ENCODE results near the gene SPACA4. TPM values are rescaled to one million over a fixed set of nuclear protein-coding genes. Genes with fewer than 3 reads are reported as not detected.
"Not testable (repeated sequence)": the region's sequence is repeated elsewhere in the genome, so short reads cannot be mapped to it uniquely, and the experiment has no call there.

The SPACA4 gene
- polyA plus RNA-seq, 3 donors, result not detected

DNA sequence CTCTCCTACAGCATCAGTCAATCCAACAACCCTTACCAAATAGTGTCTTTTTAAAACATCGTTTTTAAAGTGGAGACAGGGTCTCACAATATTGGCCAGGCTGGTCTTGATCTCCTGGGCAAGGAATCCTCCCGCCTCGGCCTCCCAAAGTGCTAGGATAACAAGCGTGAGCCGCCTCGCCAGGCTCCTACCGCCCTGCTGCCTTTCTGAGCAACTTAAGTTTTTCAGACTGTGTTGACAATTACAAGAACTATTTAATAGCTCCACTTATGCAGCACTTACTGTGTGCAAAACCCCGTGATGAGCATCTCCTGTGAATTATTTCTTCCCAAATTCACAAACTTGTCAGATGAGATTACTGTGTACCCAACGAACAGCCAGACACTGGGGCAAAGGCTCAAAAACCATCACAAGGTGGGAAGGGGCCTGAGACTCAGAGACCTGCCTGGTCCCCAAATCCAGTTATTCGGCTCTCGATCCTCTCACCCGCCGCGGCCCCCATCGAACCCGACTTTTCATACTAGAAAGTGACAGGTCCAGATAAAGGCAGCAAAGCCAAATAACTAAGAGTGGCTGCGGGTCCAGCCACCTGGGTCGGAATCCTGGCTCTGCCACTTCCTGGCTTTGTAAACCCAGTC is 11.9 kb downstream of the SPACA4 start:
- no peak for DNase-seq (ENCODE audit: low read depth in 3 of 3, low spot score in 2 of 3)

DNA sequence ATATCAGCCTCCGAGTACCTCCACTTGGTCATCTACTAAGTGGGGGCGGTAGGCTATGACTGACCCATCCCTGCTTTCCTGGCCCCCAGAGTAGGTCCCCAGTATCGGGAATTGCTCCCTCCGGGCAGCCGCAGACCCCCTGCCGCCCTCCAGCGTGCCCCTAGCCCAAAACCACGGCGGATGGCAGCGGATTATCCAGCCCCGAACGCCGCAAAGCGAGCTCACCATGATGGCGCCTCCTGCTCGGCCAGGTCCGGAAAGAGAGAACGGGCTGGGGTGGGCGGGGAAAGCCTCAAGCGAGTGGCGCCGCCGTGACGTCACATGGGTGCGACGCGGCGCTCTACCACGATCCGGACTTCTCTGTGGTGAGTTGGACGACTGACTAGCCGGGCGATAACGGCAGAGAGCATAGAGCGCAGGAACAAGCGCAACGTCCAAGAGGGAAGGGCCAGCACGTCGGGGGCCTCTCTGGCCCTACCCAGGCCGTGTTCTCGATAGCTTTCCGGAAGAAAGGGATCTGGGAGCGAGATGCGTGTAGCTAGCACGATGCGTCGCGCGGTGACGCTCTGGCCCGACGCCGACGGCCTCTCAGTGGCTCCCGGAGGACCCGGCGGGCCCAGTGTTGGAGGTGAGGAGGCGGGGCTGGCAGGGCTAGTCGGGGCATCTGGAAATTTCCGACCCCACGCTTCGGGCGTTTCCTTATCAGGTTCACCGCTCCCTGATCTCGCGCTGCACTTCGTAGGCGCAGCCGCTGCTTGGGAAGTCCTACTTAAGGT is 12.6 kb downstream of the SPACA4 start, which contains the start of the genes RPL18 and SPHK2:
Gene RPL18, minus strand, starts transcription at position 263 of the 776 bp plus-strand sequence. Its CDS starts 35 bp downstream, at position 228.
Gene SPHK2, plus strand, starts transcription at position 591 of the 776 bp plus-strand sequence. CDS start 1,009 bp downstream, outside the sequence.
- DNase-seq (ENCODE audit: low read depth in 3 of 3, low spot score in 2 of 3), result peak; percentile 94 to 98 (median 97)

DNA sequence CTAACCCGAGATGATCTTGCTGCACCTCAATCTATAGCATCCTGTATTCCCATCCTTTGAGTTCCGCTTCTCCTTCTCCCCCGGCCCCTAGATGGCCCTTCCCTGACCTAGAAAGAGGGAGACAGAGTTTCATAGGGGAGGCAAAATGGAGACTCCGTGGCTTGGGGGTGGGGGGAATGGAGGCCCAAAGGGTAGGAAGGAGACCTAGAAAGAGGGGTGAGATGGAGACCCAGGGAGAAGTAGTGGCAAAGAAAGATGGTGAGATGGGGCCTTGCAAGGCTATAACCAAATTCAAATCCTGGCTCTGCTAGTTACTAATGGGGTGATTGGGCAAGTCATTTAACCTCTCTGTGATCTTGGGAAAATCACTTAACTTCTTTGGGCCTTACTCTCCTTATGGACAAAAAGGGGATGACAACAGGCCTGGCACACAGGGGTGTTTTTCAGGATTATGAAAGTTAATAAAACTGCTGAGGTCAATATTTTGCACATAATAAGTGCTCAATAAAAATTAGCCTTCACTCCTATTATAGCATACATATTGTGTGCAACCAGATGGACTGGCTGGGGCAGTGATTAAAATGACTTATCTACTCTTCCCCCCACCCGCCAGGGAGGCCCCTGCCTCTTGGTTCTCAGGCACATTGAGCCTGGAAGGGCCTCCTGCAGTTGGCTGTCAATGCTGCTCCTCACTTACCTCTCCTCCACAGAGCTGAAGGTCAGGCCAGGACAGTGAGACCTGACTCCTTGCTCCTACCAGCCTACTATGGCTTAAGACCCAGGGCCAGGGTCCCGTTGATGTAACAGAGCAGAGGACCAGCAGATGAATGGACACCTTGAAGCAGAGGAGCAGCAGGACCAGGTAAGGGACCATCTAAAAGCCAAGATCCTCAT is 13.4 kb downstream of the SPACA4 start:
- no peak for DNase-seq (ENCODE audit: low read depth in 3 of 3, low spot score in 2 of 3)

DNA sequence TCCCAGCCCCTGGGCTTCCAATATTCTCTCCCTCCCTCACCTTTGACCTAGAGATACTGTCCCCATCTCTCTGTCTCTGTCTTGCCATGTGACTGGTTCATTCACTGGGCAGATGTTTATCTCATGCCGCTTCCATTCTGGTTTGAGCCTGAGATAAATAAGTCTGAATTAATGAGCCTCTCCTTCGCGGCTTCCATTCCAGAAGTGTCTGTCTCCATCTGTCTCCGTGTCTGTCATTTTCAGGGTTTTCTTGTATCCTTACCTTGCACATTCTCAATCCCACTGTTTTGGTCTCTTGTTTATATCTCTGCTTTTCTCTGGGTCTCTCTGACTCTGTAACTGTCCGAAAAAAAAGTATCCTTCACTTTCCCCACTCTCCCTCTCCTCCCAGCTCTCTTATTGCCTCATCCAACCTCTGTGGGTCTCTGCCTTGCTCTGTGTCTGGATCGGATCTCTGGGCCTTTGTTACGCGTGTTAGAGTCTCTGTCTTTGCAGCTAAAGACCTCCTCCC is 17.1 kb downstream of the SPACA4 start:
- DNase-seq (ENCODE audit: low read depth in 3 of 3, low spot score in 2 of 3), result no peak

- DNase-seq (ENCODE audit: low read depth in 3 of 3, low spot score in 2 of 3), result peak; percentile 86 to 95 (median 90)
These were observed 17.6 kb downstream of the SPACA4 start for GRCh38 chr19:48624067-48624594.

DNA sequence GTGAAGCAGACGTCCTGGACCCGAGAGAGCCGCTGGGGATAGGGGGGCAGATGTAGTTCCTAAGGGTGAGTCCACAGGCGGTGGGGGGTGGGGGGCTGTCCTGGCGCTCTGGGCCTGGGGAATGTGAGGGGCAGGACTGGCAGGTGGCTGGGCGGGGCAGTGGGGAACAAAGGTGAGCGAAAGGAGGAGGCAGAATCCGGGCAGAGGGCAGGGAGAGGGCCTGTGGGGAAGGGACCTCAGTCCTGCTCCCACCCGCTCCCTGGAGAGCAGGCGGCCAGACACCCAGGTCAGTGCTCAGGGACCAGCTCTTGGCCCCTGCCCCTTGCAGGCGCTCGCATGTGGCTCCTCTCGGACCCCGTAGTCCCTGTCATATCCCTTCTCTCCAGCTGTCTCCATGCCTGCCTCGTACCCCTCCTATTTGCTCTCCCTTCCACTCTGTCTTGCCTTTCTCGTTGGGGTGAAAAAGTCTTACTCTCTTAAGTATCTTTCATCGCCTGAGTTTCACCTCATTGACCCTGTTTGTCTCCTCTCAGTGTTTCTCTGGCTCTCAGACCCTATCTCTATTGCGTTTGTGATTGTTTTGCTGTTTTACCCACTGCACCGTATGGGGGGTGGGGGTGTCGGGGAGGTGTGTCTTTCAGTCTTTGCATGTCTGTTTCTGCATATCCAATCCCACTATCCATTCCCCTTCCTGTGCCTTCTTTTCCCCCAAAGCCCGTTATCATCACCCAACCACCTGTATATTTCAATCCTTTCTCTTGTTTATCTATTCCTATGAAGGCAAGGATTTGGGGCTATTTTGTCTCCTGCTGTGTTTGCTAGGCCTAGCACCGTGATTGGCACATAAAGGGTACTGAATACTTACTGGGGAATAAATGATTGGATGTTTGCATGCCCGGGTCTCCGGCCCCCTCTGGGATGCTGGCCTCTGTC is 18.5 kb downstream of the SPACA4 start:
- DNase-seq (ENCODE audit: low read depth in 3 of 3, low spot score in 2 of 3), result no peak

DNA sequence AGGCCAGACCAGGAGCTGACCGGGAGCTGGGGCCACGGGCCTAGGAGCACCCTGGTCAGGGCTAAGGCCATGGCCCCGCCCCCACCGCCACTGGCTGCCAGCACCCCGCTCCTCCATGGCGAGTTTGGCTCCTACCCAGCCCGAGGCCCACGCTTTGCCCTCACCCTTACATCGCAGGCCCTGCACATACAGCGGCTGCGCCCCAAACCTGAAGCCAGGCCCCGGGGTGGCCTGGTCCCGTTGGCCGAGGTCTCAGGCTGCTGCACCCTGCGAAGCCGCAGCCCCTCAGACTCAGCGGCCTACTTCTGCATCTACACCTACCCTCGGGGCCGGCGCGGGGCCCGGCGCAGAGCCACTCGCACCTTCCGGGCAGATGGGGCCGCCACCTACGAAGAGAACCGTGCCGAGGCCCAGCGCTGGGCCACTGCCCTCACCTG is 19.4 kb downstream of the SPACA4 start:
- DNase-seq (ENCODE audit: low read depth in 3 of 3, low spot score in 2 of 3), result no peak

DNA sequence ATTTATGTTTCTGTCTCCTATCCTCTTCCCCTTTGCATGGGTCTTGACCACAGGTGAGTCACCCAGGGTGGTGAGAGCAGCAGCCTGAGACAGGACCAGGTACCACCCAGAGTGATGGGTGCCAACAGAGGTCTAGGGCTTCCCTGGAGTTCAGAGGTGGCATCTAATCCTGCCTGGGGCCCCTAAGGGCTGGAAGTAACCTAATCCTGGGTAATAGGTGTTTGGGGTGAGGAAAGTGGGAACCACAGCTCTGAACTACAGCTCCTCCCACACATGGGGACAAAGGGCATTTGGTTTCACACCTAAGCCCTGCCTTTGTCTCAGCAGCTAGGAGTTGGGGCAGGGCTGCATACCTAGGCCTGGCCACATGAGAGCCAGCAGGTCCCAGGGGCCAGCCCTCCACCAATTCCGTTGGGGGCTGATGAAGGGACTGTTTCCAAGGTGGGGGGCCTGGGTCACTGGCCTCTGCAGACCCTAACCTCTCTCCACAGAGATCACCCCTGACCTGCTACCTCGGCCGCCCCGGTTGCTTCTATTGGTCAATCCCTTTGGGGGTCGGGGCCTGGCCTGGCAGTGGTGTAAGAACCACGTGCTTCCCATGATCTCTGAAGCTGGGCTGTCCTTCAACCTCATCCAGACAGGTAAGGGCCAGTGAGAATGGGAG is 20.8 kb downstream of the SPACA4 start:
- no peak for DNase-seq (ENCODE audit: low read depth in 3 of 3, low spot score in 2 of 3)

- no peak for DNase-seq (ENCODE audit: low read depth in 3 of 3, low spot score in 2 of 3)
These were observed 21.3 kb downstream of the SPACA4 start for GRCh38 chr19:48627865-48628314.

DNA sequence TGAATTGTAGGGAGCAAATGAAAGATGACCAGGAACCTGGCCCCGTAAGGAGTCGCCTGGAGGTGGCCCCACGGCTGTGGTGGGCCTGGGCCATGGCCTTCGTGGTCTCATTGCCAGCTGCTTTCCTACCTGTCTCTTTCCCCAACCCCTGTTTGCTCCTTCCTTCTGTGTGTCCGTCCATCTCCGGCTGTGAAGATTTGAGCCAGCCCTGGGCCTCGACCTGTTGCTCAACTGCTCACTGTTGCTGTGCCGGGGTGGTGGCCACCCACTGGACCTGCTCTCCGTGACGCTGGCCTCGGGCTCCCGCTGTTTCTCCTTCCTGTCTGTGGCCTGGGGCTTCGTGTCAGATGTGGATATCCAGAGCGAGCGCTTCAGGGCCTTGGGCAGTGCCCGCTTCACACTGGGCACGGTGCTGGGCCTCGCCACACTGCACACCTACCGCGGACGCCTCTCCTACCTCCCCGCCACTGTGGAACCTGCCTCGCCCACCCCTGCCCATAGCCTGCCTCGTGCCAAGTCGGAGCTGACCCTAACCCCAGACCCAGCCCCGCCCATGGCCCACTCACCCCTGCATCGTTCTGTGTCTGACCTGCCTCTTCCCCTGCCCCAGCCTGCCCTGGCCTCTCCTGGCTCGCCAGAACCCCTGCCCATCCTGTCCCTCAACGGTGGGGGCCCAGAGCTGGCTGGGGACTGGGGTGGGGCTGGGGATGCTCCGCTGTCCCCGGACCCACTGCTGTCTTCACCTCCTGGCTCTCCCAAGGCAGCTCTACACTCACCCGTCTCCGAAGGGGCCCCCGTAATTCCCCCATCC is 22.1 kb downstream of the SPACA4 start:
- DNase-seq (ENCODE audit: low read depth in 3 of 3, low spot score in 2 of 3), result no peak

DNA sequence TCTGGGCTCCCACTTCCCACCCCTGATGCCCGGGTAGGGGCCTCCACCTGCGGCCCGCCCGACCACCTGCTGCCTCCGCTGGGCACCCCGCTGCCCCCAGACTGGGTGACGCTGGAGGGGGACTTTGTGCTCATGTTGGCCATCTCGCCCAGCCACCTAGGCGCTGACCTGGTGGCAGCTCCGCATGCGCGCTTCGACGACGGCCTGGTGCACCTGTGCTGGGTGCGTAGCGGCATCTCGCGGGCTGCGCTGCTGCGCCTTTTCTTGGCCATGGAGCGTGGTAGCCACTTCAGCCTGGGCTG is 22.7 kb downstream of the SPACA4 start:
- no peak for DNase-seq (ENCODE audit: low read depth in 3 of 3, low spot score in 2 of 3)

- no peak for DNase-seq (ENCODE audit: low read depth in 3 of 3, low spot score in 2 of 3)
These were observed 23.2 kb downstream of the SPACA4 start for GRCh38 chr19:48629599-48630295.

DNA sequence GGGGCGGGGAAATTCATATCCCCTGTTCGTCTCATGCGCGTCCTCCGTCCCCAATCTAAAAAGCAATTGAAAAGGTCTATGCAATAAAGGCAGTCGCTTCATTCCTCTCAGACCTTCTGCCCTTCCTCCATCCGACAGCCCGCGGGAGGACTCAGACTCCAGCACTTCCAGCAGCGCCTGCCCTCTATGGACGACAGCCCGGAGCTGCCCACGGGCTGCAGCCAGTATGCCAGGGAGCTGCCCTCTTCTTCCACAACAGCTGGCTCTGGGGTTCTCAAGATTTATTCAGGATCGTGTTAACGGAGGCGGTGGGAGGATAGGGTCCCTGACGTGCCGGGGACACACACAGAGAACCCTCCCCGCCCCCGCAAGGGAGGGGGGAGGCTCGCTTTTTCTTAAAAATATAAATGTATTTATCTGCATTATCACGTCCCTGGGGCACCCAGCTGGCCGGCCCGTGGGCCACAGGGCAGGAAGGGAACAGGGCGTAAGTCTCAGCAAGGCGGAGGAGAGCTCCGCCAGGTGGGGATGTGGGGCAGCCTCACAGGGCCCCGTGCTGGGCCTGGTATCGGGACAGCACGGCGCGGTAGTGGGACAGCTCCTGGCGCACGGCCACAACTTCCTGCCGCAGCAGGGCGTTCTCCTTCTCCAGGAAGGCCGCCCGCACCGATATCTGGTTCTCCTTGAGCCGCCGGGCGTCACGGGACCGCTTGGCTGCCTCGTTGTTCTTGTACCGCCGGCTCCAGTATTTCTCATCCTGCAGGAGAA is 23.9 kb downstream of the SPACA4 start:
- no peak for DNase-seq (ENCODE audit: low read depth in 3 of 3, low spot score in 2 of 3)

GRCh38 chr19:48631225-48631624 is 24.7 kb downstream of the SPACA4 start:
- DNase-seq (ENCODE audit: low read depth in 3 of 3, low spot score in 2 of 3), result no peak

GRCh38 chr19:48632286-48632685 is 25.7 kb downstream of the SPACA4 start:
- DNase-seq (ENCODE audit: low read depth in 3 of 3, low spot score in 2 of 3), result not testable (repeated sequence)

DNA sequence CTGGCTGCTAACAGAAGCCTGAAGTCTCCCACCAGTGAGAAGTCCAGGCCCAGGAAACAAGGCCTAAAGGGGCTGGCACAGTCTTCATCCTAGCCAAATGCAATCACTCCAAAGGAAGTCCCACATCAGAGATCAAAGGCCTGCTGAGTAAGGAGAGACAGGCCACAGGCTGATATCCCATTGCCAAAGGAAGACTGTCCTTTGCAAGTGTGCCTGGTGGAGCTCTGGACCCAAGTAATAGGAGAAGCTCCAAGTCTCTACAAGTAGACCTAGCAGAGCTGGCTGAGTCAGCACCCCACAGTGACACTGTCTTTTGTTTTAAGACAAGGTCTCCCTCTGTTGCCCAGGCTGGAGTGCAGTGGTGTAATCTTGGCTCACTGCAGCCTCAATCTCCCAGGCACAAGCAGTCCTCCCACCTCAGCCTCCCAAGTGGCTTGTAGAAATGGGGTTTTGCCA is 26.2 kb downstream of the SPACA4 start:
- DNase-seq (ENCODE audit: low read depth in 3 of 3, low spot score in 2 of 3), result no peak
